Inflammatory macrophage treated with lipopolysaccharide for 4 hours (primary cell): Measurements from ENCODE around the gene PTAFR.

Experiments used
- DNase-seq: peaks from one replicate; pipeline ENCODE4 v3.0.0-alpha.2; 2020

Gene PTAFR

GRCh38 chr1:28114844-28115243 lies 61.6 kb downstream of the PTAFR start:
- no peak for DNase-seq

GRCh38 chr1:28113242-28113572 lies 63.3 kb downstream of the PTAFR start:
- no peak for DNase-seq

- peak; percentile 99 for DNase-seq
These were observed 63.9 kb downstream of the PTAFR start for GRCh38 chr1:28112388-28113241.

- peak; percentile 98 for DNase-seq
These were observed 65.3 kb downstream of the PTAFR start for GRCh38 chr1:28111157-28111556.

GRCh38 chr1:28110555-28110954 lies 65.9 kb downstream of the PTAFR start:
- DNase-seq: peak; percentile 89

GRCh38 chr1:28109639-28110038 lies 66.9 kb downstream of the PTAFR start:
- no peak for DNase-seq

- peak; percentile 51 for DNase-seq
These were observed 68.5 kb downstream of the PTAFR start for GRCh38 chr1:28108001-28108400.

GRCh38 chr1:28104866-28105467 lies 71.5 kb downstream of the PTAFR start:
- no peak for DNase-seq

GRCh38 chr1:28102189-28102588 lies 74.3 kb downstream of the PTAFR start:
- no peak for DNase-seq

- DNase-seq: no peak
These were observed 77.3 kb downstream of the PTAFR start for GRCh38 chr1:28099050-28099769.
